Stimulated activated CD8-positive, alpha-beta memory T cell treated with anti-CD3 and anti-CD28 coated beads, Interleukin-2, amount 100 ng/mL, for 48 hours (primary cell): Measurements from ENCODE around the gene IL24.
A peak's percentile ranks its signal among the peaks of the same experiment; 100 is the strongest.
"Not testable (repeated sequence)": the region's sequence is repeated elsewhere in the genome, so short reads cannot be mapped to it uniquely, and the experiment has no call there.

Source experiments
- DNase-seq, 2 donors: peaks; one replicate each; pipeline ENCODE4 v3.0.0-alpha.2; 2020; ENCODE audit warnings: low read depth in 2 of 2

Gene IL24, protein sequence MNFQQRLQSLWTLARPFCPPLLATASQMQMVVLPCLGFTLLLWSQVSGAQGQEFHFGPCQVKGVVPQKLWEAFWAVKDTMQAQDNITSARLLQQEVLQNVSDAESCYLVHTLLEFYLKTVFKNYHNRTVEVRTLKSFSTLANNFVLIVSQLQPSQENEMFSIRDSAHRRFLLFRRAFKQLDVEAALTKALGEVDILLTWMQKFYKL

DNA sequence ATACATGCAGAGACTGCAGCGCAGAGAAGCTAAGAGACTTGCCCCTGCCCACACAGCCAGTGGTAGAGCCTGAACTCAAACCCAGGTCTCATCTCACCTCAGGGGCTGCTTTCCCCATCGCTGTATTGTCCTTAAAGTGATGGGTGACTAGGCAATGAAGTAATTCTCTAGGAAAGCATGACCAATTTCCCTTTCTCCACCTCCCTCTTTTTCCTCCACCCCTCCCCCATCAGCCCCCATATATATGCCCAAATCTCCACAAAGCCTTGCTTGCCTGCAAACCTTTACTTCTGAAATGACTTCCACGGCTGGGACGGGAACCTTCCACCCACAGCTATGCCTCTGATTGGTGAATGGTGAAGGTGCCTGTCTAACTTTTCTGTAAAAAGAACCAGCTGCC lies at the start of gene IL24:
Gene IL24 (plus strand): TSS at position 269 of the 400 bp plus-strand sequence. CDS start 390 bp downstream, outside the sequence.
- peak in 1 of 2 donors; percentile 55 for DNase-seq

DNA sequence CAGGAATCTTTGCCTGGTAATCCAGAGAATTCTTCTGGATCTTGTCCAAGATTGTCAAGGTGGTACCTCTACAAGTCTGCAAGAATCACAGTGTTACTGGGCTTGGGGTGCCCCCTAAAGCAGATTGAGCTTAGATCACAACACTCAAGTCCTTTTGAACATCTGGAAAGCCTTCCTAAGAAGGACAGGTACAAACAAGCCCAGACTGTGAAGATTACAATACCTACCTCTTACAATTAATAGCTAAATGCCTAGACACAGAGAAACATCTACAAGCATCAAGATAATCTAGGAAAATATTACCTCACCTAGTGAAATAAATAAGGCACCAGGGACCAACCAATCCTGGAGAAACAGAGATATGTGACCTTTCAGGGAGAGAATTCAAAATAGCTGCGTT lies 49.3 kb upstream of the IL24 start:
- DNase-seq, result no peak

DNA sequence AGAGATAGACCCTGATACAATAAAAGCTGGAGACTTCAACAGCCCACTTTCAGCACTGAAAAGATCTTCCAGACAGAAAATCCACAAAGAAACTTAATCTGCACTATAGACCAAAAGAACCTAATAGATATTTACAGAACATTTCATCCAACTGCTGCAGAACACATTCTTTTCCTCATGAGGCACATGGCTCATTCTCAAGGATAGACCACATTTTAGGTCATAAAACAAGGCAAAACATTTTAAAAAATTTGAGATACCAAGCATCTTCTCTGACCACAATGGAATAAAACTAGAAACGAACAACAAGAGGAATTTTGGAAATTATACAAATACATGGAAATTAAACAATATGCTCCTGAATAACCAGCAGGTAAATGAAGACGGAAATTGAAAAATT lies 46.8 kb upstream of the IL24 start:
- no peak for DNase-seq

DNA sequence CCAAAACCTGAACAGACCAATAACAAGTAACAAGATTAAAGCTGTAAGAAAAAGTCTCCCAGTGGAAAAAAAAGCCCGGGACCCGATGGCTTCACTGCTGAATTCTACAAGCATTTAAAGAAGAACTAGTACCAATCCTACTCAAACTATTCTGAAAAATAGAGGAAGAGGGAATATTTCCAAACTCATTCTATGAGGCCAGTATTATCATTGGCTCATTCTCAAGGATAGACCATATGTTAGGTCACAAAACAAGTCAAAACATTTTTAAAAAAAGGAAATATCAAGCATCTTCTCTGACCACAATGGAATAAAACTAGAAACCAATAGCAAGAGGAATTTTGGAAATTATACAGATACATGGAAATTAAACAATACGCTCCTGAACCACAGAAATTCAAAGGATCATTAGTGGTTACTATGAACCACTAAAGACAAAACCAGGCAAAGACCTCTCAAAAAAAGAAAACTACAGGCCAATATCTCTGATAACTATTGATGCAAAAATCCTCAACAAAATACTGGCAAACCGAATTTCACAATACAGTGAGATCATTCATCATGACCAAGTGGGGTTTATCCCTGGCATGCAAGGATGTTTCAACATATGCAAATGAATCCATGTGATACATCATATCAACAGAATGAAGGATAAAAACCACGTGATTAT lies 45.8 kb upstream of the IL24 start:
- no peak for DNase-seq

DNA sequence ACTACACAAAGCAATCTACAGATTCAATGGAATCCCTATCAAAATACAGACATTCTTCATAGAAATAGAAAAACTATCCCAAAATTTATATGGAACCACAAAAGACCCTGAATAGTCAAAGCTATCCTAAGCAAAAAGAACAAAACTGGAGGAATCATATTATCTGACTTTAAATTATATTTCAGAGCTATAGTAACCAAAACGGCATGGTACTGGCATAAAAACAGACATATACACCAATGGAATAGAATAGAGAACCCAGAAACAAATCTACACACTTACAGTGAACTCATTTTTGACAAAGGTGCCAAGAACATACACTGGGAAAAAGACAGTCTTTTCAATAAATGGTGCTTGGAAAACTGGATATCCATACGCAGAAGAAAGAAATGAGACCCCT lies 44.6 kb upstream of the IL24 start:
- not testable (repeated sequence) for DNase-seq

DNA sequence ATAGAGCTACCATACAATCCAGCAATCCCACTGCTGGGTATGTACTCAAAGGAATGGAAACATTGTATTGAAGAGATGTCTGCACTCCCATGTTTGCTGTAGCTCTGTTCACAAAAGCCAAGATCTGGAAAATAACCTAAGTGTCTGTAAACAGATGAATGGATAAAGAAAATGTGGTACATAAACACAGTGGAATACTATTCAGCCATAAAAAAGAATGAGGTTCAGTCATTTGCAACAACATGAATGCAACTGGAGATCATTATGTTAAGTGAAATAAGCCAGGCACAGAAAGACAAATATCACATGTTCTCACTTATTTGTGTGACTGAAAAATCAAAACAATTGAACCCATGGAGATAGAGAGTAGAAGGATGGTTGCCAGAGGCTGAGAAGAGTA lies 43.5 kb upstream of the IL24 start:
- not testable (repeated sequence) for DNase-seq

DNA sequence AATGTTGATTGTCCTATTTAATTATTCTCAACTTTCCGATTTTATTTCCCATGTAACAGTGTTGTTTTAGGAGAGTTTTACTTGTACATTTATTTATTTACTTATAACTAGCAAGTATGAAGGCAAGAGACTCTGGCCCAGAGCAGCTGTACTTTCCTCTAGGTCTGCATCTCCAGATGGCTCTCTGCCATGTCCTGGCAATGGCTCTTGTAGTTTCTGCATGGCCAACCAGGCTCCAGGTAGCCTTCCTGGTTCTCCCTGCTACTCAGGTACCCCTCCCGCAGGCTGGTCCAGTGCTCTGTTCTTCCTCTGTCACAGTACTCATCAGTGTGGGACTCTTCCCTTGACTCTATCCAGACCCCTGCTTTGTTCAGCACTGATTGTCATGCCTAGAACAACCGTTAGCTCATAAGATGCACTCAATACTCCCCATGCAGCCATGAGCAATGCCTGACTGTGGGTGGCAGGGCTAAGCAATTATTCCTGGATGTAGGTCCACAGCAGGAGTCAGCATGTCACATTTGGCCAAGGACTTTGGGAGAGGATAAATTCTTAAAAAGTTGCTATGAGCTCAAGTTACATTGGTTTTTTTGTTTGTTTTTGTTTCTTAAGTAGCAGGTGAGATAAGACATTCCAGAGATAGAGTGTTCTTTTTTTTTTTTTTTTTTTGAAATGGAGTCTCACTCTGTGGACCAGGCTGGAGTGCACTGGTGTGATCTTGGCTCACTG lies 42.7 kb upstream of the IL24 start:
- DNase-seq, result no peak

DNA sequence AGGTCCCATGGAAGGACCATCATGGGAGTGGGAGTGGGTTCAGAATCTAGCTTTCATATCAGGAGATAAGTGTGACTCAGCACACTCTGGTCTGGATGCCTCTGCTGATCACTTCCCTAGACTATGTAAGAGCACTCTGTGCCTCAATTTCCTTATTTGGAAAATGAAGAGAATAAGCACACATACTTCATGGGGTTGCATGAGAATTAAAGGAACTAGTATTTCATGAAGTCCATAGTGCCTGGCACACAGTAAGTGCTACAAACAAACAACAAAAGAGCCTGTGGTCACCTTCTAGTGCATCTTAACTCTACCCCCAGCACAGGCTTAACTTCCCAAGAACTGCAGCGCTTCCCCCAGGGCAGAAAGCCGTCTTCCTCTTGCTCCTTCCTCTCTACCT lies 41.4 kb upstream of the IL24 start:
- no peak for DNase-seq

DNA sequence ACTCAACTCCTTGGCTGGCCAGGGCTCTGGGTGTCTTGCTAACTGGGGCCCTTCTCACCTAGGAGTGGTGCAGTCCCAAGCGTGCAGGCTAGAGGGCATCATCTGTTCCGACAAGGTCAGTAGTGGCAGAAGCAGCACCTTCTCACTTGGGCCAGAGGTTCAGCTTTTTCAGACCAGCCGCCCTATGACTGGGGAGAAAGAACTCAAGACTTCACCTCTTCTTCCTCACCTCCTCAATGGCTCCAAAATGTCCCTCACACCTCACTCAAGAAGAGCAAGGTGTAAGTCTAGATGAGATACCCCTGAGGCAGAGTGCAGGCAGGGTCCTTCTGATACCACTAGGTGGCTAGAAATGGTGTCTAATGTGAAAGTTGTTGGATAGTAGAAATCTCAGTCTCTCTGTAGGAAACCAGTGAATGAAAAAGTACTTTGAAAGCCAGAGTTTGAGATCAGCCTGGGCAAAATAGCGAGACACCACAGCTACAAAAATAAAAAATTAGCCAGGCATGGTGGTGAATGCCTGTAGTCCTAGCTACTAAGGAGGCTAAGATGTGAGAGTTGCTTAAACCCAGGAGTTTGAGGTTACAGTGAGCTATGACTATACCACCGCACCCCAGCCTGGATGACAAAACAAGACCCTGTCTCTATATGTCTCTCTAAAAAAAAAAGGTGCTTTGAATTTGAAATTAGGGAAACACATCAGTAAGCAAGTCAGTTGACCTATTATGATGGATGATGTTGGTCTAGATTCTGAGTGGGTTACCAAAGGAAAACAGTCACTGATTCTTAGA lies 40.4 kb upstream of the IL24 start:
- DNase-seq, result no peak

DNA sequence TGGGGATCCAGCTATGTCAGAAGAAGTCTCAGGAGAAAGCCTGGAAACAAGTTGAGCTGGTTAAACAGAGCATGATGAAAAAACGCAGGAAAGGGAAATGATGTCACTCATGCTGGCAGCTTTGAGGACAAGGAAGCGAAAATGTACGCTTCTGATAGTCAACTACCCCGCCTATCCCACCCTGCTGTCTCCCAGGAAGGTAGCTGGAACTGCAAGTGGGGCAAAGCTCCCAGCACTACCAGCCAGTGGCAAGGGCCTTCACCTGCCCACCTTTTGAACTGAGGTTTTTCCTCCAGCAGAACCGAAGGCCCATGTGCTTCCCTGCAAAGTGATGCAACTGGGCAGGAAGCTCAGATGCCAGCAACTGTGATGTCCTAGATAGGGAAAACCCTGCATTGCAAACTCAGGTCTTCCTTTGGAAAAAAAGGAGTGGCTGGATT lies 38.1 kb upstream of the IL24 start:
- DNase-seq, result no peak

DNA sequence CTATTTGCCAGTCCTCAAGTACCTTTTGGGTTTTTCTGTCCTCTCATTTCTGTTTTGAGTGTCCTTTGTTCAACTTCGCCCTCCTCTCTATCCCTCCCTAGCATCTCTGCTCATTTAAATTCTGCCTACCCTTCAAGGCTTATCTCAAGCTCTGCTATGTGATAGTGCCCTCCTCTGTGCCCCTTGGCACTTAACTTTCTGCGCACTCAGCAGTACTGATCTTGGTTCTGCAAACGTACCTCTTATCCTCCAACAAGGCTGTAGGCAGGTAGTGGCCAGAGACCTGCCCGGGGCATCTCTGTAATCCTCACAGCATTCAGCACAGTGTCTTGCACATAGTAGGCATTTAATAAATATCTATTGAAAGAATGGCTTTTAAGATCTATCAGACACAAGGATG lies 37.1 kb upstream of the IL24 start:
- DNase-seq, result no peak

DNA sequence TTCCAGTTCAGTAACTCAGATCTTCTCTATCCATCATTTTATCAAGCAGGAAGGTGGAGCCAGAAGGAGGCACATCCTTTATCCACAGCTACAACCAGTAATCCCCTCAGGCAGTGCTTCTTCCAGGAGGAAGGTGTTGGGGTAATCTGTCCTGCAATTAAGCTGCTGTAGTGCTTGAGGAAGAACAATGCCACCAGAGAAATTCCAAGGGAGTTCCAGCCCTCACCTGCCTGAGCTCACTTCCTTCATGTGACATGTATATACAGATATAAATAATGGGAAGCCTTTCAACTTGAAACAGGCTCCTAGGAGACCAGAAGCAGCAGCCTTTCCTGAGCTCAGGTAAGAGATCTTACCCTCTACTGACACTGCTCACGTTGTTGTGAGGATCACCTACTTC lies 34.0 kb upstream of the IL24 start:
- no peak for DNase-seq

DNA sequence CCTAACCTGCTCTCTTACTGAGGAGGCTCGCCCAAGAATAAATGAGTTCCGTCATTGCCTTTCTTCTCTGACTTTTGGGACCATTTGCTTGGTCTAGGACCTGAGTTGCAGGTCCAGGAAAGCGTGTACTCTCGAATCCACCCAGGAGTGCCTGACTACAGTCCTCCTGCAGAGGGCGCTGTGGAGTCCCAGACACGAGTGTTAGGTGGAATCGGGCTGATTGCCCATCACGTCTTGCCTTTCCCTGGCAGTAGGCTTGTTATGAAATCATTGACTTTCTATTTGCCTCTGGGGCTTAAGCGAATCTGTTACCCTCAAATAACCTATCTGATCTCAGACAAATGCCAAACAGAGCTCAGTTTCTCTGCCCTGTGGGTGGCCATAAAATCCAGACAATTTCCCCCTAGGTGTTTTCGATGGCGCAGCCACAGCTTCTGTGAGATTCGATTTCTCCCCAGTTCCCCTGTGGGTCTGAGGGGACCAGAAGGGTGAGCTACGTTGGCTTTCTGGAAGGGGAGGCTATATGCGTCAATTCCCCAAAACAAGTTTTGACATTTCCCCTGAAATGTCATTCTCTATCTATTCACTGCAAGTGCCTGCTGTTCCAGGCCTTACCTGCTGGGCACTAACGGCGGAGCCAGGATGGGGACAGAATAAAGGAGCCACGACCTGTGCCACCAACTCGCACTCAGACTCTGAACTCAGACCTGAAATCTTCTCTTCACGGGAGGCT lies 32.1 kb upstream of the IL24 start, which contains the start of gene IL20:
Gene IL20 (plus strand): TSS at position 685 of the 733 bp plus-strand sequence. CDS start 230 bp downstream, outside the sequence.
- peak; percentile 85 to 86 for DNase-seq

DNA sequence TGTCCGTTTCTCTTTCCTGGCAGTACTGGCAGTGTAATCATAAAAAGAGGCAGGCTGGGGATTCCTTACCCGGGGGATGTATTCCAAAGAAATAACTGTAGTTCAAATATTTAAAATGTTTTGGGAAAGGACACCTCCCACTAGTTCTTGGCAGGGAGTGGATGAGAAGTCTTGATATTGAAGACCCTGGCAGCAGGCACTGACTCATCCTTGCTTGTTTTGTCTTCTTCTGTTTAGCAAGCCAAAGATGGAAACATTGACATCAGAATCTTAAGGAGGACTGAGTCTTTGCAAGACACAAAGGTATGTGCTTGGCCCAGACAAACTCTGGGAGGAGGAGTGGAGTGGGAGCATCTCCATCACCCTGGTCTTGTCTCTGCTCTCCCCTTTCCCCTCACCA lies 31.2 kb upstream of the IL24 start:
- no peak for DNase-seq

DNA sequence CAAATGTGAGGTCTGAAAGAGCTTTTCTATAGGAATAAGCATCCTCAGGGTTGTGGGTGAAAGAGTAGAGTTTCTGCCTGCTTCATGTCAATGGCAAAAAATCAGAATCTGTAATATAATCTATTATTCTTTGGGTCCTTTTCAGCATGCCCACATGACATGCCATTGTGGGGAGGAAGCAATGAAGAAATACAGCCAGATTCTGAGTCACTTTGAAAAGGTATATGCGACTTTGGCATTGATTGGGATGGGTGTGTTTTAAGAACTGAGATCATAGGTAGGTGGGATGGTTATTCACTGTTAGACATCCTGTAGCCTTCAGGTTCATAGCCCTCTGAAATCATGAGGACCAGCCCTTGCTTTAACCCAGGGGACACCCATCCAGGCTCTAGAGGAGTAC lies 30.0 kb upstream of the IL24 start:
- DNase-seq, result no peak

DNA sequence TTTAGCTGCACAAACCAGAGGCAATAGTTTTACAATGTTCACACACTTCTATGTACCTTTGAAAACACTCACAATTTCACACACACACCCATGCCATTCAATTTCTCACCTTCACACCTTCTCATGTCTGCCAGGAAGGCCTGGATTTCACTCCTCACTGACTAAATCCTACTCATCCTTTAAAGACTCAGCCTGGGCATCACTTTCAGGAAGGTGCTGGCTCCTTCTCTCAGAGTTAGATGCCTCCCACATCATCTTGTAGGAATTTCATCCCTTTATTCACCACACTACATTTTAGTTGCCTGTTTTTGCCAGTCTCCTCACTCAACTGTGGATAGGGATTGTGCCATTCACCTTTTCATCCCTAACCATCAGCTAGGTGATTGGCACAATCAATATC lies 29.5 kb upstream of the IL24 start:
- DNase-seq, result no peak

DNA sequence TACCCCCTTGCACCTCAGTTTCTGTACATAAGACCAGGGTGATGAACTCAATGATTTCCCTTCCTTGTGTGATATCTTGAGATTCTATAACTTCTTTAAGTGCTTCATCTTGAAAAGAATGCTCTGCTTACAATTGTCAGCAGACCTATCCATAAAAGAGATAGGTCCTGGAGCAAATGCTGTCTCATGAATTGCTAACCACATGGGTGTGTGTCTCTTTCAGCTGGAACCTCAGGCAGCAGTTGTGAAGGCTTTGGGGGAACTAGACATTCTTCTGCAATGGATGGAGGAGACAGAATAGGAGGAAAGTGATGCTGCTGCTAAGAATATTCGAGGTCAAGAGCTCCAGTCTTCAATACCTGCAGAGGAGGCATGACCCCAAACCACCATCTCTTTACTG lies 29.0 kb upstream of the IL24 start:
- no peak for DNase-seq

DNA sequence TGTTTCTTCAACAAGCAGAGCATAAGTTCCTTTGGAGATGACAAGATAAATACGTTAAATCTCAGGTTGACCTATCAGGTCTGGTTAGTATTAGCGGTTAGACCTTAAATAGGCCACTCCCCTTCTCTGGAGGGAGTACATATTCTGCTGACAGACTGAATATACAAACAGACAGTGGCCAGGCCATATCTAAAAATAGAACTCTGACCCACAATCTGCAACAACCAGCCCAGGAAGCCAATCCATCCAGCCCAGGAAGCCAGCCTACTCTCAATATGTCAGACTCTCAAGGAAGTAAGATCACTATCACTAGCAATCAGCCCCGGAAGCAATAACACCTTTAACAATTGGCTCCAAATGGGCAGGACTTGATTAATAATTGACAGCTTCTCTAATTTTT lies 25.1 kb upstream of the IL24 start:
- no peak for DNase-seq

DNA sequence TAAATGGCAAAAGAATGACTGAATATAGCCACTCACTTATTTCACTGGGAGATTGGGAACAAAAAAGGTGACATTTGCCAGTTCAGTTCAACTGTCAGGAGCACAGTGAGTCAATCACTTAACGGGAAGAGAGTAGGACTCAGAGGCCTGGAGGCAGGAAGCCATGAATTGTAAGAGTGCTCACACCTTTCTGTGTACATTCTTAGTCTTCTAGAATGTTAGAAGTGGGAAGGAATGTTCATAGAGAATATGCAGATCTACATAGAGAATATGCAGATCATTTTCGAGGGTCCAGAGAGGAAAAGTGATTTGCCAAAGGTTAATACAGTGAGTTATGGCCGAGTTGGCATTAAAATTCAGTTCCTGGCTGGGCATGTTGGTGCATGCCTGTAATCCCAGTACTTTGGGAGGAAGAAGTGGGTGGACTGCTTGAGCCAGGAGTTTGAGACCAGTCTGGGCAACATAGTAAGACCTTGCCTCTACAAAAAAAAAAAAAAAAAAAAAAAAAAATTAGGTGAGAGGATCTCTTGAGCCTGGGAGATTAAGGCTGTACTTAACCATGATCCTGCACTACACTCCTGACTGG lies 23.5 kb upstream of the IL24 start:
- DNase-seq, result no peak

DNA sequence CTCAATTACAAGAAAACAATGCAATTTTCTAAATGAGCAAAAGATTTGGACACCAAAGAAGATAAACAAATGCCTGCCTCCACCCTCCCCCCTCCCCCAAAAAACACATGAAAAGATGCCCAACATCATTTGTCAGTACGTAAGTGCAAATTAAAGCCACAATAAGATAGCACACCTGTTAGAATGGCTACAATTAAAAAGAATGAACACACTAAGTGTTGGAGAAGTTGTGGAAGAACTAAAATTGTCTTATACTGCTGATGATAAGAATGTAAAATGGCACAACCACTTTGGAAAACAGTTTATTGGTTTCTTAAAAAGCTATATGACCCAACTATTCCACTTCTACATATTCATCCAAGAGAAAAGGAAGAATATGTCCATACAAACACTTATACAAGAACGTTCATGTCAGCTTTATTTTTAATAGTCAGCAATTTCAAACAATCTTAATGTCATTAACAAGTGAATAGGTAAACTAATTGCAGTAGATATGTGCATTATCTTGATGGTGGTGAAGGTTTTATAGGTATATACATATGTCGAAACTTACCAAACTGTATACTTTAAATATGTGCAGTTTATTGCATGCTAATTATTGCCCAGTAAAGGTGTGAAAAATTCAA lies 21.4 kb upstream of the IL24 start:
- DNase-seq, result no peak

DNA sequence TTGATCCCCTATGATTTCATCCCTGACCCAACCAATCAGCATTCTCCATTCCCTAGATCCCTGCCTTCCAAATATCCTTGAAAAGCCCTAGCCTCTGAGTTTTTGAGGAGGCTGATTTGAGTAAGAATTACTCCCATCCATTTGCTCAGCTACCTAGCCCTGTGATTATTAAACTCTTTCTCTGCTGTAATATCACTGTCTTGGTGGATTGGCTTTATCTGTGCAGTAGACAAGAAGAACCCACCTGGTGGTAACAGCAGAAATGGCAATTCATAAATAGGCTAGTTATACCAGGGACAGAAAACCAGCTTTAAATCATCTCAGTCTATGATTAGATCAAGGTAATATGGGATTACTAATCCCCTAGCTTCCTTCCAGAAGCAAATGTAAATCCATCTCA lies 18.8 kb upstream of the IL24 start:
- no peak for DNase-seq
